ENCODE data around the gene POLDIP2. TPM values are rescaled to one million over a fixed set of nuclear protein-coding genes. Genes with fewer than 3 reads are reported as not detected.
A peak's percentile ranks its signal among the peaks of the same experiment; 100 is the strongest.

POLDIP2 gene
- polyA plus RNA-seq, 1 donor from 2014 or later: 87.4 TPM

DNA sequence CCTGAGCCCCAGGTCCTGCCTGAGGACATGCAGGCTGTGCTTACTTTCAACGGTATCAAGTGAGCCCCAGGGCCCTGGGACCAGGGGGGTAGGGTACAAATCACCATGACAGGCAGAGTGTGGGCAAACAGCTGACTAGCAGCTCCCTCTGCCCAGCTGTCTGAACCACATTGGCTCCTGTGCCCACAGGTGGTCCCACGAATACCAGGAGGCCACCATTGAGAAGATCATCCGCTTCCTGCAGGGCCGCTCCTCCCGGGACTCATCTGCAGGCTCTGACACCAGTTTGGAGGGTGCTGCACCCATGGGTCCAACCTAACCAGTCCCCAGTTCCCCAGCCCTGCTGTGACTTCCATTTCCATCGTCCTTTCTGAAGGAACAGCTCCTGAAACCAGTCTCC is 38.6 kb upstream of the POLDIP2 start:
- H3K36me3 Mint-ChIP-seq: peaks cover 4% of the 10 kb centered on the region
- H3K27ac Mint-ChIP-seq: no peak overlapping the region
- H3K4me3 Mint-ChIP-seq: no peak overlapping the region
- no peaks in the 10 kb centered on the region for H3K9me3 Mint-ChIP-seq
- H3K4me1 Mint-ChIP-seq: no peaks in the 10 kb centered on the region
- H3K27me3 Mint-ChIP-seq: no peaks in the 10 kb centered on the region

DNA sequence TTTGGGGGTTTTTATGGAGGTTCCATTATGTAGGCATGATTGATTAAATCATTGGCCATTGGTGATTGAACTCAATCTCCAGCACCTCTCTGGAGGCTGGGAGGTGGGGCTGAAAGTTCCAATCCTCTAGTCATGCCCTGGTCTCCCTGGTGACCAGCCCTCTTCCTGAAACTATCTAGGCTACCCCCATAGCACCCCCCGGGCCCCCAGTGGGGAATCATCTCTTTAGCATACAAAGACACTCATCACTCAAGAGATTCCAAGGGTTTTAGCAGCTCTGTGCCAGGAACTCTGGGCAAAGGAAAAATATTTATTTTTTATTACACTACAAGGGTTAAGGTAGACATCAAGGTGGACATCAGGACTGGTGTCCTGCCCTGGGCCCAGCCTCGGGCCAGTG is 38.1 kb upstream of the POLDIP2 start:
- H3K4me3 Mint-ChIP-seq: no peak overlapping the region
- H3K4me1 Mint-ChIP-seq: no peaks in the 10 kb centered on the region
- no peak overlapping the region for H3K27ac Mint-ChIP-seq
- H3K36me3 Mint-ChIP-seq: peaks cover 7% of the 10 kb centered on the region
- H3K27me3 Mint-ChIP-seq: no peaks in the 10 kb centered on the region
- no peaks in the 10 kb centered on the region for H3K9me3 Mint-ChIP-seq

GRCh38 chr17:28394337-28395116 is 37.2 kb upstream of the POLDIP2 start:
- Mint-ChIP-seq H3K4me3 (no peak overlapping the region), H3K36me3 (peaks cover 10% of the 10 kb centered on the region), H3K9me3 (no peaks in the 10 kb centered on the region), H3K4me1 (no peaks in the 10 kb centered on the region), H3K27ac (no peak overlapping the region), H3K27me3 (no peaks in the 10 kb centered on the region)

- Mint-ChIP-seq H3K4me3 (no peak overlapping the region), H3K27me3 (no peaks in the 10 kb centered on the region), H3K27ac (no peak overlapping the region), H3K36me3 (peaks cover 12% of the 10 kb centered on the region), H3K4me1 (no peaks in the 10 kb centered on the region), H3K9me3 (no peaks in the 10 kb centered on the region)
Measured at GRCh38 chr17:28392491-28392890, 35.2 kb upstream of the POLDIP2 start.

DNA sequence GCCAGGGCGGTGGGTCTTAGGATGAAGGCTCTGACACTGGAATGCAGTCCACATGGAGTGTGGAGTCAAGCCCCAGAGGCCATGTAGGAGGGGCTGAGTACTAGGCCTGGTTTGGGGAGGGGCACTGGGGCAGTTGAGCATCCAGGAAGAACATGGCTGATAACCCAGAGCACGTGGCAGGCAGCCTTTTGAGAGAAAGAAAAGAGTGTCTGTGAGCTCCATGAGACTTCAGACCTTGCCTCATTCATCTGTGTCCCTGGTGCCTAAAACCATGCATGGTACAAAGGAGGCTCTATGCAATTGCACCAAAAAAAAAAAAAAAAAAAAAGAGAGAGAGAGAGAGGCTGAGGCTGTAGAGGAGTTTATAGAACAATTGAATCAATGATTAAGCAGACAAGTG is 34.1 kb upstream of the POLDIP2 start:
- Mint-ChIP-seq H3K9me3 (no peaks in the 10 kb centered on the region), H3K4me1 (no peaks in the 10 kb centered on the region), H3K27ac (no peak overlapping the region), H3K4me3 (no peak overlapping the region), H3K36me3 (peaks cover 11% of the 10 kb centered on the region), H3K27me3 (no peaks in the 10 kb centered on the region)

DNA sequence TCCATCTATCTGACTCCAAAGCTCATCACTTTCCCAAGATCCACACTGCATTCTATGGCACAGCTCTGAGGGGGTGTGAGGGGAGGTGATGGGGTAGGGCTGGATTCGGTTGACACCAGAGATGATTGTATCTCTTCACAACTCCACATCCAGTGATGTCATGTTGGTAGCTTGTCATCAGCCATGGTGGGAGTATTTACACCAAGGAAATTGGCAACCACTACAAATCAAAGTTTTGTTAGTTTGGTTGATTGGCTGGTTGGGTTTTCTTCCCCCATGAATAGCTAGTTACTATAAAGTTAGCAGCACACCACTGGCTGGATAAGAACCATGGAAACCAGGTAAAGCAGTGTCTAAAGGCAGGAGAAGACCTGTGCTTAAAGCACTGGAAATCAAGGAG is 33.7 kb upstream of the POLDIP2 start:
- H3K27me3 Mint-ChIP-seq: no peaks in the 10 kb centered on the region
- H3K9me3 Mint-ChIP-seq: no peaks in the 10 kb centered on the region
- H3K36me3 Mint-ChIP-seq: peaks cover 11% of the 10 kb centered on the region
- no peak overlapping the region for H3K27ac Mint-ChIP-seq
- no peak overlapping the region for H3K4me3 Mint-ChIP-seq
- H3K4me1 Mint-ChIP-seq: no peaks in the 10 kb centered on the region

DNA sequence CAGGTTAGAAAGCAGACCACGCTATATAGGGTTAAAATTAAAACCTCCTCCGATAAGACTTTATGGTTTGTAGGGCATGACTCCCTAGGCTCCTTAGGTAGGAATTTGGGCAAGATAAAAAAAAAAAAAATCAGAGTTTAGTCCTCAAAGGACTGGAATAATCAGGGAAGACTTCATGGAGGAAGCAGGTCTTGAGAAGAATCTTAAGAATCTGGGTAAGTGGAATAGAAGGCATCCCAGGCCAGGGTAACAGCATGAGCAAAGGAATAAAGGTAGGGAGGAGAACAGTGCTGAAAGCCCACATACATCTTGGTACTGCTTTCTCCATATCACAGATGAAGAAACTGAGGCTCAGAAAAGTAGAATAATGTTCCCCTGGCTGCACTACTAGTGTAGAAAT is 33.2 kb upstream of the POLDIP2 start:
- Mint-ChIP-seq H3K9me3 (no peaks in the 10 kb centered on the region), H3K27ac (peak overlapping the region in 1 of 3 donors; percentile 3), H3K36me3 (peaks cover 11% of the 10 kb centered on the region), H3K27me3 (no peaks in the 10 kb centered on the region), H3K4me1 (no peaks in the 10 kb centered on the region), H3K4me3 (no peak overlapping the region)

DNA sequence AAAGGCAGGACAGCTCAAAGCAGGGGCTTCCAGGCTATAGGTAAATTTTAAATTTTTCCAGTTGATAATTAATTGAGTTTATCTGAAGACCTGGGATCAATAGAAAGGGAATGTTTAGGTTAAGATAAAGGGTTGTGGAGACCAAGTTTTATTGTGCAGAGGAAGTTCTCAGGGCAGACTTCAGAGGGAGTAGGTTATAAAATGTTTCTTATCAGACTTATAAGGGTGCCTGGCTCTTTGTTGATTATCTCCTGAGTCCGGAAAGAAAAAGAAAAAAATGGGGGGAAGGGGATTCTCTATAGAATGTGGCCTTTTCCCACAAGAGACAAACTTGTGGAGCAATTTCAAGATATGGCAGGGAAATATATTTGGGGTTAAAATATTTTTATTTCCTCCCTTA is 32.8 kb upstream of the POLDIP2 start:
- Mint-ChIP-seq H3K4me3 (no peak overlapping the region), H3K36me3 (peaks cover 11% of the 10 kb centered on the region)

GRCh38 chr17:28388106-28388505 is 30.8 kb upstream of the POLDIP2 start:
- no peaks in the 10 kb centered on the region for H3K9me3 Mint-ChIP-seq
- H3K27ac Mint-ChIP-seq: no peak overlapping the region
- H3K36me3 Mint-ChIP-seq: peaks cover 14% of the 10 kb centered on the region
- H3K4me3 Mint-ChIP-seq: no peak overlapping the region
- peaks cover 7% of the 10 kb centered on the region for H3K27me3 Mint-ChIP-seq
- peaks cover 0 to 11% (median 6%) of the 10 kb centered on the region in 3 donors for H3K4me1 Mint-ChIP-seq

More for the DNA sequence above, 32.8 kb upstream of the POLDIP2 start:
- H3K27ac Mint-ChIP-seq: no peak overlapping the region
- H3K9me3 Mint-ChIP-seq: no peaks in the 10 kb centered on the region
- no peaks in the 10 kb centered on the region for H3K27me3 Mint-ChIP-seq
- H3K4me1 Mint-ChIP-seq: peaks cover 0 to 3% (median 2%) of the 10 kb centered on the region in 3 donors

DNA sequence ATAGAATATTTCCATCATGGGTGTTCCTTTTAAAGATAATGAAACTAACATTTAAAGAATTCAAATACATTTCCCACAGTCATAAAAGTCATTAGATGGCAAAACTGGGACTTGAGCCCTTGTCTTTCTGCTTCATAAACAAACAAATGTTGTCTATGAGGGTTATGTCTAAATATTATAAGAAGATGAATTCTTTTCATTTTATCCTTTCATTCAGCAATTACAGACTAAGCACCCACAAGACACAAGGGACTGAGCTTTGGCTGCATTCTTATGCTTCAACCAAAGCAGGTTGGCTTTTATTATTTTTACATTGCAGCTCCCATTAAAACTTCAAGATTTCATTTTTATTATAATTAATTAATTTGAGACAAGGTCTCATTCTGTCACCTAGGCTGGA is 29.1 kb upstream of the POLDIP2 start:
- no peak overlapping the region for H3K27ac Mint-ChIP-seq
- H3K9me3 Mint-ChIP-seq: no peaks in the 10 kb centered on the region
- peaks cover 14% of the 10 kb centered on the region for H3K36me3 Mint-ChIP-seq
- peaks cover 9% of the 10 kb centered on the region for H3K27me3 Mint-ChIP-seq
- peaks cover 0 to 12% (median 6%) of the 10 kb centered on the region in 3 donors for H3K4me1 Mint-ChIP-seq
- H3K4me3 Mint-ChIP-seq: no peak overlapping the region

DNA sequence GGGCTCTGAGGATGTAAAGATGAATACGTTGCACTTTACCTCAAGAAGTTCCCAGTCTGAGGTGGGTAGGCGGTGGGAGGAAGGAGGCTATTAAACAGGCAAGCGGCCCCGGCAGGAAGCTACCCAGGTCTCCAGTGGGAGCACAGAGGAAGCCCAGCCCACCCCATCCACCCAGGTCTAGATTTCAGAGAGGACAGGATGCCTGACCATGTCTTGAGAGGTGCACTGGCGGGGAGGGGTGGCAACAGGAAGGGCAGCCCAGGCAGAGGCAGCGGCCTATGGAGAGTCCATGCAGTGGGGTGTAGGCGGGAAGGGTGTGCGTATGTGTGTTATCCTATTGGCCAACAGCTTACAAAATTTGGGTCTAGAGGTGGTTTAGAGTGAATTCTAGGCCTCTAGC is 28.1 kb upstream of the POLDIP2 start:
- Mint-ChIP-seq H3K4me3 (peak overlapping the region in 3 of 4 donors; percentile 82 to 95 (median 88)), H3K27me3 (peaks cover 9% of the 10 kb centered on the region), H3K9me3 (no peaks in the 10 kb centered on the region), H3K36me3 (peaks cover 11% of the 10 kb centered on the region), H3K4me1 (peaks cover 0 to 13% (median 6%) of the 10 kb centered on the region in 3 donors), H3K27ac (no peak overlapping the region)

- Mint-ChIP-seq H3K4me3 (peak overlapping the region; percentile 70 to 95 (median 91)), H3K36me3 (peaks cover 9% of the 10 kb centered on the region), H3K9me3 (no peaks in the 10 kb centered on the region), H3K4me1 (peaks cover 0 to 17% (median 6%) of the 10 kb centered on the region in 3 donors), H3K27ac (no peak overlapping the region), H3K27me3 (peaks cover 10% of the 10 kb centered on the region)
Measured at GRCh38 chr17:28385037-28385400, 27.7 kb upstream of the POLDIP2 start.

DNA sequence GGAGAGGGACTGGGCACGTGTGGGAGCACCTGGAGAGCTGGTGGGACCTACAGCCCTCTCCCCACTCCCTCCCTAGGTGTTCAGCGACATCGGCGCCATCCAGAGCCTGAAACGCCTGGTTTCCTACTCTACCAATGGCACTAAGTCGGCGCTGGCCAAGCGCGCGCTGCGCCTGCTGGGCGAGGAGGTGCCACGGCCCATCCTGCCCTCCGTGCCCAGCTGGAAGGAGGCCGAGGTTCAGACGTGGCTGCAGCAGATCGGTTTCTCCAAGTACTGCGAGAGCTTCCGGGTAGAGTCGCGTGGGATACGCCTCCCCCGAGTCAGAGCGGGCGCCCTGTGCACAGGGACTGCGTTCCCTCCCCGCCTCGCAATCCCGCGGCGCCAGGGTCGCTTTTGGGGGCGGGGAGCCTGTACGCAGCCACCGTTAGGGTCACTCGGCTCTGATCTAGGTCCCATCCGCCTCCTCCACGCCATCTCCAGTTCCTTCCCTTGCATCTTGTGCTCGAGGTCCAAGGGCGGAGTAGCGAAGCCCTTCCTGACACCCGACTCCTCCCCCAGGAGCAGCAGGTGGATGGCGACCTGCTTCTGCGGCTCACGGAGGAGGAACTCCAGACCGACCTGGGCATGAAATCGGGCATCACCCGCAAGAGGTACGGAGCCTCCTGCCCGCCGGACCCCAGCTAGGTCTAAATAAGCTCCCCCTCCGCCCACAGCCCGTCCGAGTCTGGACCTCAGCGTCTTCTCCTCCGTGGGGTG is 27.1 kb upstream of the POLDIP2 start:
- Mint-ChIP-seq H3K4me1 (peaks cover 0 to 17% (median 6%) of the 10 kb centered on the region in 3 donors), H3K9me3 (no peaks in the 10 kb centered on the region), H3K4me3 (peak overlapping the region; percentile 70 to 95 (median 91)), H3K27me3 (peaks cover 10% of the 10 kb centered on the region), H3K27ac (no peak overlapping the region), H3K36me3 (peaks cover 8% of the 10 kb centered on the region)

GRCh38 chr17:28381141-28381825 is 24.0 kb upstream of the POLDIP2 start:
- peaks cover 0 to 19% (median 6%) of the 10 kb centered on the region in 3 donors for H3K4me1 Mint-ChIP-seq
- peaks cover 10% of the 10 kb centered on the region for H3K27me3 Mint-ChIP-seq
- peak overlapping the region in 1 of 4 donors; percentile 52 for H3K4me3 Mint-ChIP-seq
- no peak overlapping the region for H3K27ac Mint-ChIP-seq
- H3K36me3 Mint-ChIP-seq: peaks cover 7% of the 10 kb centered on the region
- H3K9me3 Mint-ChIP-seq: no peaks in the 10 kb centered on the region
